H1 (cell line): ENCODE results near the gene RALA. TPM values are rescaled to one million over a fixed set of nuclear protein-coding genes. Genes with fewer than 3 reads are reported as not detected.

Source experiments
- CTCF ChIA-PET: fragments of 300-600 bp; sonication (Branson Sonifier 250); formaldehyde crosslinking; loops from one replicate; lab custom pipeline; 2021; ENCODE audit not compliant: partially characterized antibody; lab: Charles Lee
- POLR2A ChIA-PET: fragments of 300-600 bp; sonication (Branson Sonifier 250); formaldehyde crosslinking; loops from one replicate; lab custom pipeline; 2021; ENCODE audit warnings: inconsistent platforms; ENCODE audit not compliant: partially characterized antibody; lab: Charles Lee
- DNase-seq, 2 experiments: peaks; one replicate each; pipeline versions ENCODE4 v3.0.0 to v3.0.0-alpha.2; 2010 to 2022; ENCODE audit warnings: low spot score in 2 of 2, low read depth in 1 of 2, mixed read lengths in 1 of 2
- FAIRE-seq: peaks from 2 replicates; lab custom pipeline; 2011; peaks lifted over from hg19 to GRCh38; lab: Jason Lieb, UNC
- H2AFZ ChIP-seq: 2 replicates; pipeline ENCODE4 v1.8.1; 2012; ENCODE audit warnings: low read length, inconsistent platforms
- H2AK5ac ChIP-seq: 2 replicates; pipeline ENCODE4 v1.6.1; 2013; ENCODE audit warnings: low read depth, low read length
- H2BK120ac ChIP-seq: replicated peaks from 2 replicates; pipeline ENCODE3; 2013; ENCODE audit warnings: low read depth, low read length, inconsistent platforms
- H2BK12ac ChIP-seq: 2 replicates; pipeline ENCODE4 v1.6.1; 2013; ENCODE audit warnings: low read depth, low read length
- H2BK15ac ChIP-seq: 2 replicates; pipeline ENCODE4 v1.6.1; 2013; ENCODE audit warnings: low read length
- H2BK20ac ChIP-seq: 2 replicates; pipeline ENCODE4 v1.6.1; 2013; ENCODE audit warnings: low read length
- H2BK5ac ChIP-seq: 2 replicates; pipeline ENCODE4 v1.6.1; 2013; ENCODE audit warnings: low read depth, low read length
- H3K14ac ChIP-seq: 2 replicates; pipeline ENCODE4 v1.6.1; 2013; ENCODE audit warnings: inconsistent platforms; ENCODE audit not compliant: insufficient read length
- H3K18ac ChIP-seq: 2 replicates; pipeline ENCODE4 v1.6.1; 2013; ENCODE audit warnings: low read length; ENCODE audit errors: extremely low read depth
- H3K23ac ChIP-seq: 2 replicates; pipeline ENCODE4 v1.6.1; 2013; ENCODE audit warnings: inconsistent platforms; ENCODE audit not compliant: insufficient read length
- H3K23me2 ChIP-seq: 2 replicates; pipeline ENCODE4 v1.6.1; 2013; ENCODE audit warnings: low read depth, low read length
- H3K27ac ChIP-seq: 2 replicates; pipeline ENCODE4 v1.6.1; 2011; ENCODE audit warnings: low read depth, low read length, inconsistent platforms
- H3K27me3 ChIP-seq, 4 experiments: replicated peaks in 1 of 4; 1 replicate in 1 of 4; 2 replicates in 3 of 4; pipeline versions ENCODE4 v1.6.1 to v1.8.1; 2011 to 2013; ENCODE audit warnings: low read length in 3 of 4, mild to moderate bottlenecking in 3 of 4, inconsistent platforms in 2 of 4, mixed read lengths in 2 of 4, moderate library complexity in 1 of 4; ENCODE audit not compliant: control insufficient read depth in 3 of 4, insufficient read depth in 3 of 4; ENCODE audit errors: extremely low read depth in 1 of 4
- H3K36me3 ChIP-seq, 4 experiments: 2 replicates each; pipeline versions ENCODE4 v1.6.1 to v1.8.1; 2011 to 2013; ENCODE audit warnings: mild to moderate bottlenecking in 4 of 4, low read length in 3 of 4, moderate library complexity in 2 of 4, control low read depth in 1 of 4, inconsistent platforms in 1 of 4; ENCODE audit not compliant: insufficient read depth in 4 of 4, control insufficient read depth in 2 of 4
- H3K4ac ChIP-seq: replicated peaks from 2 replicates; pipeline ENCODE3; 2013; ENCODE audit warnings: low read length, low read depth, mixed read lengths, inconsistent platforms; ENCODE audit not compliant: insufficient read length
- H3K4me1 ChIP-seq, 4 experiments: replicated peaks in 1 of 4; 1 replicate in 1 of 4; 2 replicates in 3 of 4; pipeline versions ENCODE4 v1.6.1 to v1.8.1; 2011 to 2013; ENCODE audit warnings: low read length in 3 of 4, inconsistent platforms in 2 of 4, mixed read lengths in 1 of 4; ENCODE audit not compliant: insufficient read depth in 4 of 4, control insufficient read depth in 3 of 4
- H3K4me2 ChIP-seq, 2 experiments: 2 replicates each; pipeline versions ENCODE4 v1.6.1 to v1.8.1; 2011 to 2013; ENCODE audit warnings: low read depth in 2 of 2, low read length in 2 of 2, control low read depth in 1 of 2, inconsistent platforms in 1 of 2, mild to moderate bottlenecking in 1 of 2; ENCODE audit not compliant: insufficient read depth in 1 of 2
- H3K4me3 ChIP-seq, 4 experiments: fragments of 200-600, 300-600 bp in 1 of 4; sonication (generic), shearing (Covaris generic), sonication (Bioruptor Twin) in 1 of 4; 2 replicates each; pipeline versions ENCODE4 v1.5.1 to v1.8.1; 2011 to 2016; ENCODE audit warnings: low read length in 4 of 4, low read depth in 3 of 4, control low read depth in 2 of 4, inconsistent platforms in 2 of 4, mild to moderate bottlenecking in 2 of 4, mixed read lengths in 1 of 4, moderate library complexity in 1 of 4; ENCODE audit not compliant: insufficient read depth in 2 of 4; ENCODE audit errors: extremely low read depth in 1 of 4
- H3K56ac ChIP-seq: replicated peaks from 2 replicates; pipeline ENCODE3; 2013; ENCODE audit warnings: low read depth, mild to moderate bottlenecking, mixed read lengths, low read length, inconsistent platforms; ENCODE audit not compliant: insufficient read length
- H3K79me1 ChIP-seq: 2 replicates; pipeline ENCODE4 v1.6.1; 2013; ENCODE audit warnings: low read depth, low read length, control low read depth
- H3K79me2 ChIP-seq, 2 experiments: 2 replicates each; pipeline versions ENCODE4 v1.6.1 to v1.8.1; 2012 to 2013; ENCODE audit warnings: low read length in 2 of 2, mild to moderate bottlenecking in 2 of 2, inconsistent platforms in 1 of 2; ENCODE audit not compliant: insufficient read depth in 2 of 2, control insufficient read depth in 1 of 2
- H3K9ac ChIP-seq, 4 experiments: replicated peaks in 1 of 4; 1 replicate in 1 of 4; 2 replicates in 3 of 4; pipeline versions ENCODE4 v1.6.1 to v1.8.1; 2011 to 2013; ENCODE audit warnings: low read depth in 3 of 4, low read length in 3 of 4, control low read depth in 2 of 4, mild to moderate bottlenecking in 2 of 4, moderate library complexity in 2 of 4, inconsistent platforms in 1 of 4; ENCODE audit errors: extremely low read depth in 1 of 4
- H3K9me3 ChIP-seq, 2 experiments: 2 replicates each; pipeline versions ENCODE4 v1.6.1 to v1.8.1; 2012 to 2013; ENCODE audit warnings: mild to moderate bottlenecking in 2 of 2, moderate library complexity in 2 of 2, control low read depth in 1 of 2, inconsistent platforms in 1 of 2, low read depth in 1 of 2, low read length in 1 of 2, mixed read lengths in 1 of 2; ENCODE audit not compliant: insufficient read depth in 2 of 2
- H4K20me1 ChIP-seq, 2 experiments: replicated peaks in 1 of 2; 2 replicates each; pipeline versions ENCODE3 to v1.8.1; 2011 to 2013; ENCODE audit warnings: inconsistent platforms in 2 of 2, low read length in 2 of 2, mild to moderate bottlenecking in 1 of 2; ENCODE audit not compliant: insufficient read depth in 2 of 2, control insufficient read depth in 1 of 2
- H4K5ac ChIP-seq: 2 replicates; pipeline ENCODE4 v1.6.1; 2013; ENCODE audit warnings: low read length, low read depth, mixed read lengths, inconsistent platforms; ENCODE audit not compliant: insufficient read length
- H4K8ac ChIP-seq: 2 replicates; pipeline ENCODE4 v1.8.0; 2013; ENCODE audit warnings: mild to moderate bottlenecking, moderate library complexity, low read length, inconsistent platforms; ENCODE audit not compliant: insufficient read depth; ENCODE audit errors: extremely low read depth
- H4K91ac ChIP-seq: replicated peaks from 2 replicates; pipeline ENCODE3; 2013; ENCODE audit warnings: low read length, mixed read lengths, inconsistent platforms; ENCODE audit not compliant: insufficient read length
- CTBP2 ChIP-seq: IDR thresholded peaks from 2 replicates; pipeline ENCODE4 v1.7.0; 2011; ENCODE audit warnings: borderline replicate concordance, mild to moderate bottlenecking, moderate library complexity, mixed read lengths, low read length; ENCODE audit not compliant: insufficient read depth, insufficient read length
- GABPA ChIP-seq: IDR thresholded peaks from 2 replicates; pipeline ENCODE4 v1.6.1; 2011; ENCODE audit warnings: mild to moderate bottlenecking, low read length, moderate library complexity, borderline replicate concordance; ENCODE audit not compliant: insufficient read depth
- SIRT6 ChIP-seq: IDR thresholded peaks from one replicate; pipeline ENCODE4 v1.7.1; 2012; ENCODE audit warnings: low read length, inconsistent platforms
- WGBS, 2 experiments: shearing (Covaris generic) in 1 of 2; methylation state at CpG; one replicate each; pipeline versions ENCODE4 v1.1.6 to v1.1.7; 2013 to 2015; ENCODE audit warnings: low lambda C conversion rate in 2 of 2, mixed read lengths in 2 of 2, inconsistent platforms in 1 of 2, low coverage in 1 of 2, missing lambda C conversion rate in 1 of 2; ENCODE audit not compliant: insufficient replicate concordance in 2 of 2, insufficient coverage in 1 of 2, insufficient read length in 1 of 2; ENCODE audit errors: extremely low coverage in 1 of 2, missing lambda C conversion rate in 1 of 2; 5-methylcytosine and 5-hydroxymethylcytosine counted together
- polyA plus RNA-seq, 7 experiments: library from polyadenylated mRNA; depleted of rRNA in 3 of 7; stranded (reverse) in 5 of 7; unstranded in 2 of 7; fragments of >200 nt in 5 of 7; fragments of 200-250 nt in 2 of 7; gene quantifications; 1 replicate in 5 of 7; 2 replicates in 1 of 7; 4 replicates in 1 of 7; pipeline versions ENCODE4 v1.2.1 to v1.2.3, GENCODE V29; 2011 to 2013; ENCODE audit warnings: missing spikeins in 2 of 7, mixed read lengths in 2 of 7
- total RNA-seq: library from RNA; stranded (reverse); fragmentation: NEBNext Ultra II Directional; extraction: Animal tissue kit (Norgen Biotek cat#: 25700); gene quantifications from 2 replicates; pipeline ENCODE4 v1.2.1, GENCODE V29; 2021

RALA gene
- total and polyA plus RNA-seq, 2 of the 8 experiments (the other 6 are each of a cell fraction or from before 2014, with no cell fraction given): 24.1 to 72.8 TPM

GRCh38 chr7:39667341-39667923, 44.1 kb downstream of the RALA start:
- H3K4me3 ChIP-seq: no peak overlapping the region
- no peak for DNase-seq
- 85% methylated on average over 3 of the region's 3 CpGs; no CpG with 5 or more reads in 1 of the 2 experiments for WGBS, 2 experiments
- no peaks in the 10 kb centered on the region for H3K27me3 ChIP-seq
- no peak overlapping the region for H2BK5ac ChIP-seq
- no peak overlapping the region for H2BK12ac ChIP-seq
- no peak overlapping the region for H3K56ac ChIP-seq
- peaks cover 0 to 15% of the 10 kb centered on the region in 2 experiments; a peak in 3 of 4 replicates for H3K79me2 ChIP-seq
- H3K14ac ChIP-seq: no peak overlapping the region
- H3K9ac ChIP-seq: no peak overlapping the region
- no peak overlapping the region for H3K4me2 ChIP-seq
- H4K20me1 ChIP-seq: peaks cover 0 to 2% of the 10 kb centered on the region in 2 experiments
- H3K4ac ChIP-seq: no peak overlapping the region
- no peaks in the 10 kb centered on the region for H3K9me3 ChIP-seq
- TF ChIP-seq SIRT6: no peak
- TF ChIP-seq CTBP2: no peak
- TF ChIP-seq GABPA: no peak
- no peaks in the 10 kb centered on the region; the same call in none of the 2 replicates for H3K79me1 ChIP-seq
- H3K18ac ChIP-seq: no peak overlapping the region
- no peak overlapping the region for H2BK15ac ChIP-seq
- H3K23me2 ChIP-seq: no peaks in the 10 kb centered on the region
- H3K4me1 ChIP-seq: peaks cover 2 to 11% (median 5%) of the 10 kb centered on the region in 4 experiments; a peak in 4 of 7 replicates
- H2BK20ac ChIP-seq: no peak overlapping the region
- no peak overlapping the region for H2AK5ac ChIP-seq
- no peak overlapping the region for H2BK120ac ChIP-seq
- no peak for FAIRE-seq
- POLR2A ChIA-PET: interaction anchor here (1.3 to 1.9 kb wide), 2 partner anchors 45 to 78 kb away, joined by 3 to 6 read pairs; partner anchors contain the start of gene RALA
- H3K23ac ChIP-seq: no peak overlapping the region
- no peak overlapping the region for H2AFZ ChIP-seq
- no peak overlapping the region for H3K27ac ChIP-seq
- H3K36me3 ChIP-seq: peaks cover 0 to 1% (median 0%) of the 10 kb centered on the region in 4 experiments; a peak in 1 of 8 replicates
- H4K91ac ChIP-seq: no peak overlapping the region
- no peak overlapping the region for H4K5ac ChIP-seq
- H4K8ac ChIP-seq: no peak overlapping the region
- CTCF ChIA-PET: interaction anchor here (1.0 kb wide), 1 partner anchor 75 kb away, joined by 3 read pairs; no protein-coding TSS in a partner anchor
